Measurements from ENCODE around the gene SOD2.
A peak's percentile ranks its signal among the peaks of the same experiment; 100 is the strongest.

SOD2 gene

GRCh38 chr6:159655409-159655988 lies 37.5 kb downstream of the SOD2 start:
- no peak for TF ChIP-seq CTCF (IDR thresholded peaks at IDR 0.05; ENCODE audit: borderline replicate concordance, control extremely low read depth, extremely low read depth, insufficient read depth, missing control alignments)
- DNase-seq (ENCODE audit: low spot score): no peak
- in situ Hi-C loops (cut with MboI; ENCODE audit: low sequenced_read_pairs, unreplicated experiment): no loop called here

- peak; percentile 32 for TF ChIP-seq CTCF (IDR thresholded peaks at IDR 0.05; ENCODE audit: borderline replicate concordance, control extremely low read depth, extremely low read depth, insufficient read depth, missing control alignments)
- in situ Hi-C loops (cut with MboI; ENCODE audit: low sequenced_read_pairs, unreplicated experiment): no loop called here
- peak; percentile 58 for DNase-seq (ENCODE audit: low spot score)
Measured at GRCh38 chr6:159654483-159655098, 38.5 kb downstream of the SOD2 start.

GRCh38 chr6:159650314-159650713 lies 42.7 kb downstream of the SOD2 start:
- DNase-seq (ENCODE audit: low spot score): no peak
- in situ Hi-C loops (cut with MboI; ENCODE audit: low sequenced_read_pairs, unreplicated experiment): no loop called here

GRCh38 chr6:159649441-159649840 lies 43.6 kb downstream of the SOD2 start:
- DNase-seq (ENCODE audit: low spot score): no peak
- no peak for TF ChIP-seq CTCF (IDR thresholded peaks at IDR 0.05; ENCODE audit: borderline replicate concordance, control extremely low read depth, extremely low read depth, insufficient read depth, missing control alignments)
- in situ Hi-C loops (cut with MboI; ENCODE audit: low sequenced_read_pairs, unreplicated experiment): no loop called here

More at GRCh38 chr6:159650314-159650713, 42.7 kb downstream of the SOD2 start:
- TF ChIP-seq CTCF (IDR thresholded peaks at IDR 0.05; ENCODE audit: borderline replicate concordance, control extremely low read depth, extremely low read depth, insufficient read depth, missing control alignments): no peak

GRCh38 chr6:159646733-159647132 lies 46.3 kb downstream of the SOD2 start:
- TF ChIP-seq CTCF (IDR thresholded peaks at IDR 0.05; ENCODE audit: borderline replicate concordance, control extremely low read depth, extremely low read depth, insufficient read depth, missing control alignments): no peak
- in situ Hi-C loops (cut with MboI; ENCODE audit: low sequenced_read_pairs, unreplicated experiment): no loop called here
- DNase-seq (ENCODE audit: low spot score): no peak

GRCh38 chr6:159646116-159646515 lies 46.9 kb downstream of the SOD2 start:
- in situ Hi-C loops (cut with MboI; ENCODE audit: low sequenced_read_pairs, unreplicated experiment): no loop called here
- no peak for DNase-seq (ENCODE audit: low spot score)
- no peak for TF ChIP-seq CTCF (IDR thresholded peaks at IDR 0.05; ENCODE audit: borderline replicate concordance, control extremely low read depth, extremely low read depth, insufficient read depth, missing control alignments)
